Ishikawa (cell line): ENCODE measurements around the gene OR13J1.

Experiments used
- CEBPB ChIP-seq: IDR thresholded peaks from 2 replicates; pipeline ENCODE4 v1.6.1; 2012
- CREB1 ChIP-seq: IDR thresholded peaks from 2 replicates; pipeline ENCODE4 v1.6.1; 2012; ENCODE audit warnings: low read depth
- EGR1 ChIP-seq: IDR thresholded peaks from 2 replicates; pipeline ENCODE4 v1.6.1; 2012
- EP300 ChIP-seq: IDR thresholded peaks from 2 replicates; pipeline ENCODE4 v1.6.1; 2012; ENCODE audit warnings: borderline replicate concordance
- FOXM1 ChIP-seq: IDR thresholded peaks from 2 replicates; pipeline ENCODE4 v1.6.1; 2012; ENCODE audit warnings: low read depth, borderline replicate concordance
- MAX ChIP-seq: IDR thresholded peaks from 2 replicates; pipeline ENCODE4 v1.6.1; 2012
- NFIC ChIP-seq: IDR thresholded peaks from 2 replicates; pipeline ENCODE4 v1.6.1; 2012
- RAD21 ChIP-seq: IDR thresholded peaks from 2 replicates; pipeline ENCODE4 v1.6.1; 2012; ENCODE audit warnings: low read depth
- REST ChIP-seq: IDR thresholded peaks from 2 replicates; pipeline ENCODE4 v1.6.1; 2012; ENCODE audit warnings: low read depth, mild to moderate bottlenecking
- TAF1 ChIP-seq: IDR thresholded peaks from 2 replicates; pipeline ENCODE4 v1.6.1; 2012; ENCODE audit warnings: low read depth, mild to moderate bottlenecking
- TCF12 ChIP-seq: IDR thresholded peaks from 2 replicates; pipeline ENCODE4 v1.6.1; 2012; ENCODE audit warnings: low read depth
- TEAD4 ChIP-seq: IDR thresholded peaks from 2 replicates; pipeline ENCODE4 v1.6.1; 2012
- USF1 ChIP-seq: IDR thresholded peaks from 2 replicates; pipeline ENCODE4 v1.6.1; 2012
- YY1 ChIP-seq: IDR thresholded peaks from 2 replicates; pipeline ENCODE4 v1.6.1; 2012; ENCODE audit warnings: low read depth
- ZBTB7A ChIP-seq: IDR thresholded peaks from 2 replicates; pipeline ENCODE4 v1.6.1; 2012; ENCODE audit warnings: low read depth

Gene OR13J1

GRCh38 chr9:35841645-35841900, 28.6 kb downstream of the OR13J1 start:
- TF ChIP-seq ZBTB7A, result no peak
- no peak for TF ChIP-seq MAX
- no peak for TF ChIP-seq EP300
- TF ChIP-seq CREB1, result no peak
- TF ChIP-seq TAF1, result no peak
- no peak for TF ChIP-seq TEAD4
- no peak for TF ChIP-seq USF1

GRCh38 chr9:35840881-35841644, 29.1 kb downstream of the OR13J1 start:
- TF ChIP-seq EGR1 (no peak), FOXM1 (no peak), YY1 (no peak), EP300 (no peak), ZBTB7A (no peak), USF1 (no peak), TCF12 (no peak), CEBPB (no peak), TEAD4 (no peak), TAF1 (no peak), CREB1 (no peak), REST (no peak)

GRCh38 chr9:35839926-35840325, 30.3 kb downstream of the OR13J1 start:
- TF ChIP-seq CEBPB, result no peak
- TF ChIP-seq ZBTB7A, result no peak
- TF ChIP-seq NFIC, result no peak
- no peak for TF ChIP-seq TCF12
- TF ChIP-seq TEAD4, result no peak
- TF ChIP-seq RAD21, result no peak
- TF ChIP-seq FOXM1, result no peak
- no peak for TF ChIP-seq EGR1
- no peak for TF ChIP-seq MAX
- no peak for TF ChIP-seq CREB1
- TF ChIP-seq YY1, result no peak
- TF ChIP-seq REST, result no peak
- TF ChIP-seq USF1, result no peak
- TF ChIP-seq TAF1, result no peak
- TF ChIP-seq EP300, result no peak

GRCh38 chr9:35836595-35836994, 33.6 kb downstream of the OR13J1 start:
- TF ChIP-seq EP300, result no peak
- TF ChIP-seq CREB1, result no peak
- TF ChIP-seq RAD21, result no peak
- no peak for TF ChIP-seq CEBPB
- TF ChIP-seq TAF1, result no peak
- no peak for TF ChIP-seq TCF12
- TF ChIP-seq EGR1, result no peak
- no peak for TF ChIP-seq FOXM1
- TF ChIP-seq YY1, result no peak
- no peak for TF ChIP-seq REST
- TF ChIP-seq ZBTB7A, result no peak
- TF ChIP-seq USF1, result no peak
- TF ChIP-seq TEAD4, result no peak
- TF ChIP-seq MAX, result no peak
